Breast epithelium (tissue), 3 donors: ENCODE measurements around the gene SCAF11.

Experiments used
- CTCF ChIP-seq, 3 donors: fragments of 450-650 bp; IDR thresholded peaks; one replicate each; pipeline ENCODE4 v1.5.1; 2016 to 2017; ENCODE audit warnings: antibody characterized with exemption in 3 of 3, mild to moderate bottlenecking in 3 of 3, moderate library complexity in 3 of 3
- POLR2A ChIP-seq: fragments of 450-650 bp; IDR thresholded peaks from one replicate; pipeline ENCODE4 v1.6.1; 2016; ENCODE audit warnings: antibody characterized with exemption, mild to moderate bottlenecking, moderate library complexity

DNA sequence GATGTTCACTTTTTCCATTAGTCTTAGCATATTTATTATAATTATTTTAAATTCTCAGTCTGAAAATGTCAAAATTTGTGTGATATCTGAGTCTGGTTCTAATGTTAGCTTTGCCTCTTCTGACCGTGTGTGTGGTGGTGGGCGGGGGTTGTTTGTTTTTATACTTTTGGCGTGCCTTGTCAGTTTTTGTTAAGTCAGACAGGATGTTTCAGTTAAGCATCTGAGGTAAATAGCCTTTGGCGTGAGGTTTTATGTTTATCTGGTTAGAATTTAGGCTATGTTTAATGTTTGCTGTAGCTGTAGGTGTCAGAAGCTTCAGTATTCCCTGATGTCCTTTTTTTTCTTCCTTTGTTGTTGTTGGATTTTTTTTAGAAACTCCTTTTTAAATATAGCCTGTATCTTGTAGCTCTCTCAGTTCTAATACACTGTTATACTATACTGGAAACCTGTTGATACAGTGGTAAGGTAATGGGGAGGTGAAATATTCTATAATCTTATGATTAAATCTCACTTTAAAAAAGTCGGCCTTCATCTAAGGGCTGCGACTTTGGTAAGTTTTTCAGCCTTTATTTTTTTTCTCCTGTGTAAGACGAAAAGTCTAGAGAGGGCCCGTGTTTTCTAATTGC lies 111.6 kb downstream of the SCAF11 start:
- TF ChIP-seq CTCF (IDR thresholded peaks at IDR 0.05) (no peak), POLR2A (no peak)
